ENCODE data around the gene PLEKHA3. TPM values are rescaled to one million over a fixed set of nuclear protein-coding genes. Genes with fewer than 3 reads are reported as not detected.

PLEKHA3 gene
- total and polyA plus RNA-seq, 2 of the 4 experiments (the other 2 are of a cell fraction) = 3.9 to 5.5 TPM

GRCh38 chr2:178498137-178498536 lies 17.9 kb downstream of the PLEKHA3 start:
- no peaks in the 10 kb centered on the region for H3K4me1 ChIP-seq (ENCODE audit: control insufficient read depth, insufficient read depth, low read length)
- ChIA-PET CTCF (no interaction called here), POLR2A (ENCODE audit: unreplicated experiment) (no interaction called here)
- in situ Hi-C loops (cut with MboI; ENCODE audit: low sequenced_read_pairs) = no loop called here
- no peak overlapping the region for H2BK15ac ChIP-seq (ENCODE audit: low read depth, low read length)
- no peak overlapping the region for H4K5ac ChIP-seq (ENCODE audit: low read depth, low read length)
- H3K36me3 ChIP-seq (ENCODE audit: control insufficient read depth, insufficient read depth, low read length) = peaks cover 30% of the 10 kb centered on the region
- H3K14ac ChIP-seq (replicated peaks; ENCODE audit: low read depth, low read length) = no peak overlapping the region
- no peaks in the 10 kb centered on the region for H3K27me3 ChIP-seq (ENCODE audit: control insufficient read depth, insufficient read depth, low read length)
- no peak overlapping the region for H4K91ac ChIP-seq (ENCODE audit: insufficient read depth, low read depth, low read length)
- H3K4me3 ChIP-seq (ENCODE audit: insufficient read depth, low read depth, low read length) = no peak overlapping the region
- H2AK9ac ChIP-seq (replicated peaks; ENCODE audit: low read depth, low read length, poor library complexity) = no peak overlapping the region
- dilution Hi-C loops (cut with HindIII; ENCODE audit: low sequenced_read_pairs, unreplicated experiment) = no loop called here
- peaks cover 4% of the 10 kb centered on the region; the same call in 1 of the 2 replicates for H3K9me1 ChIP-seq (ENCODE audit: insufficient read depth, low read length)
- no peak for ATAC-seq (ENCODE audit: low read depth)
- no peak overlapping the region for H3K4ac ChIP-seq (ENCODE audit: low read depth, low read length)
- H2BK5ac ChIP-seq (ENCODE audit: low read depth, low read length, poor library complexity, severe bottlenecking) = no peak overlapping the region
- H3K27ac ChIP-seq (ENCODE audit: insufficient read depth, low read length) = no peak overlapping the region
- no peak overlapping the region for H2AFZ ChIP-seq (replicated peaks; ENCODE audit: low read length, poor library complexity)
- no peak overlapping the region for H2BK20ac ChIP-seq (ENCODE audit: low read depth, low read length)
- H2BK120ac ChIP-seq (ENCODE audit: low read depth, low read length) = no peak overlapping the region
- TF ChIP-seq SMC3 (IDR thresholded peaks at IDR 0.05; ENCODE audit: low read depth, low read length) = no peak
- TF ChIP-seq RCOR1 (IDR thresholded peaks at IDR 0.05; ENCODE audit: insufficient replicate concordance, low read length) = no peak
- TF ChIP-seq POLR2A (IDR thresholded peaks at IDR 0.05; ENCODE audit: low read depth, low read length) = no peak
- no peak for TF ChIP-seq USF2 (IDR thresholded peaks at IDR 0.05; ENCODE audit: low read depth, low read length)
- no peak for DNase-seq
- H3K23ac ChIP-seq (ENCODE audit: low read depth, low read length) = no peak overlapping the region
- H4K8ac ChIP-seq (ENCODE audit: low read depth in 2 of 2, low read length in 2 of 2) = no peak overlapping the region
- no peak overlapping the region for H3K4me2 ChIP-seq (ENCODE audit: low read depth, low read length)
- no peak overlapping the region for H3K9ac ChIP-seq (ENCODE audit: low read depth, low read length)
- peaks cover 4 to 8% of the 10 kb centered on the region in 2 experiments; a peak in 2 of 4 replicates for H3K79me1 ChIP-seq (ENCODE audit: low read depth in 1 of 2, low read length in 2 of 2)
- BruUV-seq (replicated peaks) = no TSS peak
- H4K20me1 ChIP-seq (ENCODE audit: insufficient read depth, low read length) = no peaks in the 10 kb centered on the region
- H3K56ac ChIP-seq (ENCODE audit: extremely low read depth, insufficient read depth, low read length) = no peak overlapping the region
- no peak overlapping the region for H2AK5ac ChIP-seq (ENCODE audit: low read depth, low read length)
- no peak overlapping the region for H3K18ac ChIP-seq (ENCODE audit: low read depth, low read length)
- intact Hi-C loops (cut with micrococcal nuclease) = no loop called here
- no peaks in the 10 kb centered on the region for H3K9me3 ChIP-seq (ENCODE audit: control insufficient read depth, insufficient read depth, low read length)
